ENCODE results near the gene PCSK4. TPM values are rescaled to one million over a fixed set of nuclear protein-coding genes. Genes with fewer than 3 reads are reported as not detected.

The PCSK4 gene
- total RNA-seq, 1 experiment from 2014 or later: 9.1 TPM

GRCh38 chr19:1474765-1475351 is 15.3 kb downstream of the PCSK4 start:
- no peak overlapping the region for H2BK12ac ChIP-seq (ENCODE audit: insufficient read length, low read depth, low read length)
- H3K23me2 ChIP-seq (ENCODE audit: insufficient read length, low read depth, low read length, poor library complexity, severe bottlenecking): peaks cover 12% of the 10 kb centered on the region
- WGBS (ENCODE audit: extremely low coverage, insufficient read length, low lambda C conversion rate): no CpG with 5 or more reads among the region's 26 CpGs
- H2BK20ac ChIP-seq (ENCODE audit: low read depth, low read length, poor library complexity, severe bottlenecking): no peak overlapping the region
- no peak overlapping the region for H3K4me2 ChIP-seq (ENCODE audit: insufficient read depth, insufficient read length, low read length)
- H2AFZ ChIP-seq (ENCODE audit: low read length): no peak overlapping the region
- no peak overlapping the region for H3K27ac Mint-ChIP-seq
- no peak overlapping the region for H4K5ac ChIP-seq (ENCODE audit: insufficient read length, low read depth, low read length)
- H4K91ac ChIP-seq (ENCODE audit: insufficient read length, low read depth, low read length): no peak overlapping the region
- H3K4ac ChIP-seq (ENCODE audit: low read depth, low read length): no peak overlapping the region
- no peaks in the 10 kb centered on the region for H3K4me1 ChIP-seq (ENCODE audit: insufficient read depth, low read length)
- H3K9me3 ChIP-seq (ENCODE audit: control insufficient read depth, low read depth, low read length): no peaks in the 10 kb centered on the region
- no peak overlapping the region for H3K18ac ChIP-seq (ENCODE audit: insufficient read length, low read depth, low read length)
- H3K36me3 Mint-ChIP-seq (ENCODE audit: insufficient read depth in 1 of 3, low read depth in 3 of 3): peaks cover 5 to 13% (median 11%) of the 10 kb centered on the region in 3 experiments; a peak in 6 of 7 replicates
- no peak overlapping the region for H2BK120ac ChIP-seq (ENCODE audit: low read depth, low read length, poor library complexity, severe bottlenecking)
- H3K4me3 Mint-ChIP-seq: no peak overlapping the region
- no peak overlapping the region for H2BK5ac ChIP-seq (ENCODE audit: insufficient read length, low read length)
- peaks cover 2 to 18% of the 10 kb centered on the region in 2 experiments; a peak in 3 of 4 replicates for H3K4me1 Mint-ChIP-seq
- H3K27me3 Mint-ChIP-seq (ENCODE audit: low read depth): peaks cover 36% of the 10 kb centered on the region
- TF ChIP-seq, protein P1, sequence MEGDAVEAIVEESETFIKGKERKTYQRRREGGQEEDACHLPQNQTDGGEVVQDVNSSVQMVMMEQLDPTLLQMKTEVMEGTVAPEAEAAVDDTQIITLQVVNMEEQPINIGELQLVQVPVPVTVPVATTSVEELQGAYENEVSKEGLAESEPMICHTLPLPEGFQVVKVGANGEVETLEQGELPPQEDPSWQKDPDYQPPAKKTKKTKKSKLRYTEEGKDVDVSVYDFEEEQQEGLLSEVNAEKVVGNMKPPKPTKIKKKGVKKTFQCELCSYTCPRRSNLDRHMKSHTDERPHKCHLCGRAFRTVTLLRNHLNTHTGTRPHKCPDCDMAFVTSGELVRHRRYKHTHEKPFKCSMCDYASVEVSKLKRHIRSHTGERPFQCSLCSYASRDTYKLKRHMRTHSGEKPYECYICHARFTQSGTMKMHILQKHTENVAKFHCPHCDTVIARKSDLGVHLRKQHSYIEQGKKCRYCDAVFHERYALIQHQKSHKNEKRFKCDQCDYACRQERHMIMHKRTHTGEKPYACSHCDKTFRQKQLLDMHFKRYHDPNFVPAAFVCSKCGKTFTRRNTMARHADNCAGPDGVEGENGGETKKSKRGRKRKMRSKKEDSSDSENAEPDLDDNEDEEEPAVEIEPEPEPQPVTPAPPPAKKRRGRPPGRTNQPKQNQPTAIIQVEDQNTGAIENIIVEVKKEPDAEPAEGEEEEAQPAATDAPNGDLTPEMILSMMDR (conservative IDR thresholded peaks at IDR 0.05): no peak
- DNase-seq: no peak
- no peak overlapping the region for H3T11ph ChIP-seq (ENCODE audit: low read length)
- no peaks in the 10 kb centered on the region for H3K79me1 ChIP-seq (ENCODE audit: insufficient read depth, low read depth, low read length, poor library complexity, severe bottlenecking)
- no peak overlapping the region for H2AK5ac ChIP-seq (ENCODE audit: insufficient read length, low read length)
- H3K56ac ChIP-seq (ENCODE audit: insufficient read length, low read depth, low read length): no peak overlapping the region
- peaks cover 11% of the 10 kb centered on the region; the same call in 1 of the 2 replicates for H3K27me3 ChIP-seq (ENCODE audit: insufficient read depth, low read length)
- H3K79me2 ChIP-seq (ENCODE audit: insufficient read depth, low read length): no peaks in the 10 kb centered on the region
- no peaks in the 10 kb centered on the region for H3K9me3 Mint-ChIP-seq
- H3K27ac ChIP-seq (ENCODE audit: insufficient read length, low read depth, low read length): no peak overlapping the region
- no peak overlapping the region for H4K8ac ChIP-seq (replicated peaks; ENCODE audit: insufficient read length, low read depth, low read length)
- H3K9ac ChIP-seq (ENCODE audit: extremely low read depth, insufficient read length, low read length): no peak overlapping the region
- no peak overlapping the region for H3K14ac ChIP-seq (ENCODE audit: insufficient read depth, low read length)
- H4K20me1 ChIP-seq (ENCODE audit: control insufficient read depth, insufficient read depth, insufficient read length): peaks cover 3% of the 10 kb centered on the region
- no peak overlapping the region for H3K23ac ChIP-seq (ENCODE audit: insufficient read length, low read depth, low read length)
- H2BK15ac ChIP-seq (ENCODE audit: low read depth, low read length): no peak overlapping the region
